Midbrain (tissue), 1 donor: Measurements from ENCODE around the gene MAST4.

ENCODE experiments used
- DNase-seq: peaks from one replicate; lab custom pipeline; 2025; lab: John Stamatoyannopoulos, UW

The MAST4 gene

GRCh38 chr5:66697796-66698564, 101.8 kb downstream of the MAST4 start:
- DNase-seq = no peak

- DNase-seq = no peak
These were observed 105.1 kb downstream of the MAST4 start for GRCh38 chr5:66701244-66701643.

GRCh38 chr5:66702426-66702825, 106.2 kb downstream of the MAST4 start:
- DNase-seq = no peak

- no peak for DNase-seq
These were observed 108.7 kb downstream of the MAST4 start for GRCh38 chr5:66704790-66705425.

GRCh38 chr5:66708368-66708767, 112.2 kb downstream of the MAST4 start:
- DNase-seq = no peak

- DNase-seq = no peak
These were observed 114.4 kb downstream of the MAST4 start for GRCh38 chr5:66710557-66711088.

GRCh38 chr5:66713998-66714397, 117.8 kb downstream of the MAST4 start:
- DNase-seq = no peak

- DNase-seq = no peak
These were observed 121.5 kb downstream of the MAST4 start for GRCh38 chr5:66717455-66718373.

- DNase-seq = no peak
These were observed 122.3 kb downstream of the MAST4 start for GRCh38 chr5:66718374-66719002.

- no peak for DNase-seq
These were observed 124.6 kb downstream of the MAST4 start for GRCh38 chr5:66720780-66721179.

GRCh38 chr5:66722686-66723085, 126.5 kb downstream of the MAST4 start:
- DNase-seq = no peak

- no peak for DNase-seq
These were observed 128.4 kb downstream of the MAST4 start for GRCh38 chr5:66724349-66725139.

GRCh38 chr5:66727630-66728029, 131.4 kb downstream of the MAST4 start:
- no peak for DNase-seq

GRCh38 chr5:66728049-66728448, 131.9 kb downstream of the MAST4 start:
- no peak for DNase-seq

- DNase-seq = no peak
These were observed 140.9 kb downstream of the MAST4 start for GRCh38 chr5:66737096-66737495.

GRCh38 chr5:66738136-66738535, 141.9 kb downstream of the MAST4 start:
- no peak for DNase-seq

GRCh38 chr5:66739021-66739420, 142.8 kb downstream of the MAST4 start:
- no peak for DNase-seq

GRCh38 chr5:66739951-66740350, 143.8 kb downstream of the MAST4 start:
- DNase-seq = no peak

- DNase-seq = no peak
These were observed 145.2 kb downstream of the MAST4 start for GRCh38 chr5:66741394-66741793.

GRCh38 chr5:66742083-66742895, 146.1 kb downstream of the MAST4 start:
- DNase-seq = no peak
